HG03565 (cell line): ENCODE measurements around the gene VAV3.
"Not testable (repeated sequence)": the region's sequence is repeated elsewhere in the genome, so short reads cannot be mapped to it uniquely, and the experiment has no call there.

ENCODE experiments used
- ATAC-seq: cut with Tn5 transposase; IDR thresholded peaks from one replicate; pipeline ENCODE4 v1.9.1; 2021; ENCODE audit warnings: mild to moderate bottlenecking, moderate library complexity; ENCODE audit not compliant: unreplicated experiment

VAV3 gene

DNA sequence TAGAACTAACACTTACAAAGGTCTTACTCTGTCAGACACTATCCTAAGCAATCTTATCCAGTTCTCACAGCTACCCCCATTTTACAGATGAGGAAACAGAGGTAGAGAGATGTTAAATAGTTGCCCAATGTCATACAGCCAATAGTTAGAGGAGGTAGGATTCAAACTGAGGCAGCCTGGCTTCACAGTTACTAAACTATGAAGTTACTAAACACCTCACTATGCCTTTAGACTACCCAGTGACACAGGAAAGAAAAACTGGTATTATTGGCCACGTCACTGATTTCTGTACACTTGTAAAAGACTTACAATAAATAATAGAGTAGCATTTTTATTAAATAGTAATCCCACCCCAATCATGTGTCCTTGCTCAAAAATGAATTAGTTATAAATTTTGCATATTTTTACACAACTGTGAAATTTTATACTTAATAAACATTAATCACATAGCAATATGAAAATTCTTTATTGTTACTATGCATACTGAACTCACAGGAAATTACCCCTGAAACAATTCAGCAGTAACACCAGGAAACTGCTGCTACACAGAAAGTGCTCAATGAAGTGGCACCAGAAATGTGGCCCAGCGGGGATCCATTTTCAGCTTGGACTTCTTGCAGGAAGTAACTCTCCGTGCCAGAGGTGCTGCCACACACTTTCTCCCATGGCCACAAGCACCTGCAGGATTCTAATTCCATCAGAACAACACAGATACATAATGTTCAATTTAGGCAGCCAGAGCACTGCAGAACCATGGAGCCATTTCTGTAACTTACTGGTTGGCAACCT, 69.4 kb downstream of the VAV3 start:
- ATAC-seq: no peak

DNA sequence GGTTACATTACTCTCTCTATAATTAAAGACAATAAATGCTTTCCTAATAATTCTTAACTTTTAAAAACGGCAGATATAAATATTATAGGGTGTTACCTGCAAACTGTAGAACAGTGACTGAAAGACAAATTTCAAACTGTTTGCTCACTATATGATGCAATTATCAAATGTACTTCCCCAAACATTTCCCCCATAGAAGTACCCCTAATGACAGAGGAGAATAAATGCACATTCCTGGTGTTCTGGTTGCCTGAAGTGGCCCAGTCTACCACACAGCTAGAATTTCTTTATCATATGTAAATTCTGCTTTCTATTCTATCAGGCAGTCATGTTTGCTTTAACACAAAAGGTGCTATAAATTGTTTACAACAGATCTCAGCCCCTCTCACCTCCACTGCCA, 70.4 kb downstream of the VAV3 start:
- ATAC-seq: no peak

DNA sequence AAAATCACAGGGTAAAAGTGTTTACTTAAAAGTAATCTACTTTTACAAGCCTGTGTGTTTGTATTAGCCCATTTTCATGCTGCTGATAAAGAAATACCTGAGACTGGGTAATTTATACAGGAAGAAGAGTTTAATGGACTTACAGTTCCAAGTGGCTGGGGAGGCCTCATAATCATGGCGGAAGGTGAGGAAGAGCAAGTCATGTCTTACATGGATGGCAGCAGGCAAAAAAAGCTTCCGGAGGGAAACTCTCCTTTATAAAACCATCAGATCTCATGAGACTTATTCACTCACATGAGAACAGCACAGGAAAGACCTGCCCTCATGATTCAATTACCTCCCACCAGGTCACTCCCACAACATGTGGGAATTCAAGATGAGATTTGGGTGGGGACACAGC, 71.6 kb downstream of the VAV3 start:
- ATAC-seq: not testable (repeated sequence)

DNA sequence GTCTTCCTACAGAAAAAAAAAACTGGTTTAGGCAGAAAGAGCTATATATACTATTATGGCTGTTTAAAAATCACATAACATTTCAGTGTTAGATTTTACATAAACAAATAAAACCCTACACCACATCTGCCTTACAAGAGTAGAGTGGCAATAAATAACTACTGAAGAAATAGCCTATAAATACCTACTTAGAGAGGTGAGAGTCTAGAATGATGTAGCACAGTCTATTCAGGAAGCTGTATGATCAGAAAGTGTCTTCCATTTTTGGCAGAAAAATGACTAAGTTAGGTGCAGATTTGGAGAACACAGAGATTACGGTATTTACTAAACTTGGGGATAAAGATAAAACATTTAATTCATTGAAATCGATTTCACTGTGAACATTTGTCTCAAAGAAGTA, 75.5 kb downstream of the VAV3 start:
- ATAC-seq: no peak

DNA sequence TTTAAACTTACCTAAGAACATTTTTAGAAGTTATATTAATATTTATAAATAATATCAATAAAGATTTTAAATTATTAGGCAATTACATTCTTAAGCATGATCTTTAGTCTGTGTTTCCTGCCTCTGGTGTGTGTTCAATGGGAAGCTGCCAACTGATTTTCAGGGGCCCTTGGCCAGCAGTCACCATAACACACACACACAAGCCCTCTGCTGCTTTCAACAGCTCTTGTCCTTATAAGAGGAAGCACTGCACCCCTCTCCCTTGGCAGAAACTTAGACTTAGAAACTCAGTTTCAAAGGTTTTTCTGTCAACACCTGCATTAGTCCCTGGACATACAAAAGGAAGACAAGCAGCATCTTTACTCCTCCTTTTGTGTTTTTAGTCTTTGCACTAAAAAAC, 81.4 kb downstream of the VAV3 start:
- ATAC-seq: no peak

DNA sequence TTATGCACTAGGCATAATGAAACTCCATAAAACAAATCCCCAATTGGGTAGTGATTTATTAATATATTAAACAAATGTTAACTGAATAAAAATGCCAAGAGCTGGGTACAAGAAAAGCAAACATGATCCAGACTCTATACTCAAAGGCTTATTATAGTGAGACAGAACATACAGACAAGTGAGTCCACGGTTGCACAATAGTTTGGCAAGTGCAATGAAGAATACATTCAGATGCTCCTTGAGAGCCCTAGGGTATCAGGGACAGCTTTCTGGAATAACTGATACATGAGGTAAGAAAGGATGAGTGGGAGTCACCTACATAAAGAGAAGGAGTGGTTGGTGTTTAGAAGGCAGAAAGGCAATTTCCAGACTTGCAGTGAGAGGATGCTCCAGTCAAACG, 85.1 kb downstream of the VAV3 start:
- no peak for ATAC-seq

DNA sequence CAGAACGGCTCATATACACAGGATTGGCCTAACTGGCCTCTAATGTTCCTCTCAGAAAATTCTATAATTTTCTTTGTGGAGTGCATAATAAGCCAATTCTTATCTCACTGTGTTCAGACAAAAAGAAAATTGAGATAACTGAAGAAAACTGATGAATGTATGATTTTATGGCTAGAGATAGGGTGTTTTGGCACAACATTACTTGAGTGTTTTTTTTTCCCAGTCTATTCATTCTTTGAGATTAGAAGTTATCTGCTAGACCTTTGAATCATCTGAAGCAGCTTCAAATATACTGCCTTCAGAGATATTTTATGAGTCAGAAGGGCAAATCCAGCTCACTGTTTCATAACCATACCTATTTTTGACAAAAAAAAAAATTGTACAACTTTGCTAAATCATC, 85.6 kb downstream of the VAV3 start:
- ATAC-seq: no peak

DNA sequence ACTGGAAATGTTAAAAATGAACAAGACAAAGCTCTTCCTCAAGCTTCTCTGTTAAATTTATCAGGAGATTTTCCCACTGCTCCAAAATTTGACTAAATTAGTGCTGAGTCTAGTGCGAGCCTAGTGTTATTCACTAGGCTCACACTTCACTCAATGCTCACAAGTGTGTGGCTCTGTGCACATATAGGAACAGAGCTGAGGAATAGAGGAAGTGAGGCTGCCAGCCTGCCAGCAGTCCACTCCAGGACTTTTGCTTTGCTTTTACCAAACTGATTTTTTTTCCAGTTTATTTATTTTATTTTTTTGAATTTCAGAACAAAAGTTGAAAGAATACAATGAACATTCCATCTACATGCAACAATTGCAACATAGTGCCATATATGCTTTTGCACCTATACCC, 87.2 kb downstream of the VAV3 start:
- ATAC-seq: no peak

DNA sequence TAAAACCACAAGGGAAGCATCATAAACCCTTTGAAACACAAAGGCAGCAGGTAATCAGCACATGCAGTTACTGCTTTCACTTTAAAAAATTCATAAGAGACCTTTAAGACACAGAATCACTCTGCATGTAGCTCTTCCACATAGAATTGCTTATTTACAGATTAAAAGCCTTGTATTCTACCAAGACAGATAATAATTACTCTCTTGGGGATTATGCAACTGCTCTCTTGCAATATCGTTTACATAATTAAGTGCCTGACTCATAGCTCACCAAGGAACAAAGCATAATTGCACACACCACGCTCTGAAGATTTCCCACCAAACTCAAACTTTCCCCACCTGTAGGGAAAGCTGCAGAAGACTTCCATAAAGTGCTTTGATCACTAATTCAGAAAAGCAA, 87.9 kb downstream of the VAV3 start:
- ATAC-seq: no peak

DNA sequence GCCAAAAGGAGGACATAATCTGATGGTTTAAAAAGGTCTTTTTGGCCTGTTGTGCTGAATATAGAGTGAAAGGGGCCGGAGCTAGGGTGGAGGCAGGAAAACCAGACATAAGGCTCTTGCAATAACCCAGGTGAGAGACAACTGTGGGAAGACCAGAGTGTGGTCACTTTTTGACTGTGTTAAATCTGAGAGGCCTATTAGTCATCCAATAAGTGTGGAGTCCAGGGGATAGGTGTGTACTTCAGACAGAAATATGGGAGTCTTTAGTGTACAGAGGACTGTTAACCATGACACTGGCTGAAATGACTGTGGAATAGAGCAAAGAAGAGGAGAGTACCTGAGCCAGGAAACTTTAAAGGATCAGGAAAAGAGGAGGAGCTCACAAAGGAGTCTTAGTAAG, 89.3 kb downstream of the VAV3 start:
- no peak for ATAC-seq

DNA sequence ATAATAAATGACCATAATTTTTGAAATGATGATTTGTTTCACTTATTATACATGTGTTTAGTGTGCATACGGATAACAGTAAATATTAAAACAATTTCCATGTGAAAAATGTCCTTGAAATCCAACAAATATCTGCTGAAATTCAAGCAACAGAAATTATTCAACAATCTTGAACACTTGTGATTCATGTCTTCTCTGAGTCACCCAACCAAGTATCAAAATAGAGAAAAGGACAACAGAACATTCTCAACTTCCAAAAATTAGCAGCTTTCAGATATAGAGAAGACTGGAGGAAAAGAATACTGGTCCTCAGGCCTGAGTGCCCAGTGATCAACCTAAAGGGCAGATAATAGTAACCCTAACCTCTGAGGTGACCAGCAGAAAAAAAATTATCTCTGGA, 90.8 kb downstream of the VAV3 start:
- ATAC-seq: no peak

DNA sequence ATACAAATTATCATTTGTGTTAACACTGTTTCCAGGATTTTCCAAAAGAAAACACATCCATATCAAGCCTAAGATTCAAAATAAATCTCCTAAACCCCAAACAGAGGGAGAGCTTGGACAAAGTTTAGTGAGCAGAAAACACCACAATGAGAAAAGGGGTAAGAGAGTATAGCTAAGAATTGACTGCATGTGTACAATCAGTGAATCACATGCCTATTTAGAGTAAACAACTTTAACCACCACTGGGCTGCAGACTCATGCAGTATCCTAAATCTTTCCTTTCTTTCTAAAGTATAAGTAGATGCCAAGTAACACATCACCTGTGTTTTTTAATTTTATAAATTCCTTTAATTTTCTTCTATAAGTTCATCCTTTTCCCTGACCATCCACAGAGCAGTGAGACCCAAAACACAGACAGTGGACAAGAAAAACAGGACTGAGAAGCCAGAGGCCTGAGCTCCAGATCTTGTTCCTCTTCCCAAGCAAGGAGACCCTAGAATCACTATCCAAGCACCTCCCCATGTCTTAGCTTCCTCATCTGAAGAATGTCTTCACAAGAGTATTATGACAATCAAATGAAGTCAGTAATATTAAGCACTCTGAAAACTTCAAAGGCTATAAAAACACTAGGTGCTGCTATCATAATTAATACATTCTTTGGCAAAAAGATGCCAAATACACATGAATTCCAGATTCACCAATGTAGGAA, 93.1 kb downstream of the VAV3 start:
- no peak for ATAC-seq

DNA sequence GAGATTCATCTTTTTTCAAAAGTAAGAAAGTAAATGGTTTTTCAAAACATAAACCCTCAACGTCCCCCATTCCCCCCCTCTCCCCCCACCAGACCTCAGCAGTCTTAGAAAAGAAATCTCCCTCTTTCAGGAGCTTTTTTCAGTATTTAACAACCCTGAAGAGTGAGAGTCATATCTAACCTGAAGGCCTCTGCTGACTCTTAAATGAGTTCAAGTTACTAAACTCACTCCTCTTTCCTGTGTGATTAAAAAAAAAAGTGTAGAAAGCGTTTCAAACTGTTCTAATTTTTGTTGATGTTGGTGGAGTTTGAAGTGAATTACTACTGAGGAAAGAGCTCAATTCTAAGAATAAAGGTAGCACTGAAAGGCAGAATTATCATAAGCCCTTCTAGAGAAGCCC, 93.7 kb downstream of the VAV3 start:
- ATAC-seq: no peak

DNA sequence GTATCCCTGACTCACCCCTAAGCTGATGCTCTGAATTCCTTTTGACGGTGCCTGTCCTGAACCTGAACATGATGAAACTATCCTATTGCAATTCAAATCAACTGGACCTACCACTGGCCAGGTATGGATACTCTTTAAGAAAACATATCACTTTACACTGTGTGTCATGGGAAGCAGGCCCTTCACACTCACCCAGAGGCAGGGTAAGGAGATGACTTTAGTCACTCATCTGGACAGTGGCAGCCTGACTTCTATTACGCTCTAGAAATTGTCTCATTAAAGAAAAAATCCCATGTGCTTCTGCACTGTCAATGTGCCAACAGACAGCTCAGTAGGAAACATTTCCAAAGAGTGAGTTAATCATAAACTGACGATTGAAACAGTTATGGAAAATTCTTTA, 94.3 kb downstream of the VAV3 start:
- no peak for ATAC-seq

DNA sequence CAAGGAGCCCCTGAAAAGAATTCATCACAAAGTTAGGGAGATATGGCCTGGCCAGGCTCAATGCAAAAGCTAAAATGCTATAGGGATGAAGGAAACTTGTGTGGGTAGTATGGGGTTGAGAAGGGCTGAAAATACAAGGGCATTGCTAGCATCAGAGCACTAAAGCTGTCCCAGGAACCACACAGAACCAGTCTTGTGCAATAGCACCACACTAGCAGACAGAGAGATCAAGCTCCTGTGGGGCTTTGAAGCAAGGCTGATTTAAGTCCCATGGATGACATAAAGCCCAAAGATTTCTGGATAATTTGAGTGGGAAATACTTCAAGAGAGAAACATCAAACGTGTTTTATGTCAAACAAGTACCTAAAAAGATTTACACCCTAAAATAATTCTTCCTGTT, 97.1 kb downstream of the VAV3 start:
- ATAC-seq: no peak

DNA sequence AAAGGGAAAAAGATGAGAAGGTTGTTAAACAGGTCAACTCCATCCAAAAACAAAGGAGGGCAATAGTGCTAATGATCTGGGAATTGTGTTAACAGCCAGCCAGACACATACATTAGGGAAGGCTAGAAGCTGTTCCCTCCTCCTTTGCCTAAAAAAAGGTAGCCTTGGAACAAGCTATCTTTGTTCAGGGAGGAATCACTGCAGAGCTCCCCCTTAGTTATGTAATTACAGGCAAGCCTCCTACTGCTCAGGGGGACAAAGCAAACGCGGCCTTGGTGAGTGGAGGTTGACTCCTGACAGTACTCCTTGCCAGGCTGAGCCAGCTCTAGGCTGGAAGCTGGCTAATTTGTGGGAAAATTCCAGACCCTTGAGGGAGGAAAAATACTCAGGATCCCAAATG, 97.6 kb downstream of the VAV3 start:
- no peak for ATAC-seq

DNA sequence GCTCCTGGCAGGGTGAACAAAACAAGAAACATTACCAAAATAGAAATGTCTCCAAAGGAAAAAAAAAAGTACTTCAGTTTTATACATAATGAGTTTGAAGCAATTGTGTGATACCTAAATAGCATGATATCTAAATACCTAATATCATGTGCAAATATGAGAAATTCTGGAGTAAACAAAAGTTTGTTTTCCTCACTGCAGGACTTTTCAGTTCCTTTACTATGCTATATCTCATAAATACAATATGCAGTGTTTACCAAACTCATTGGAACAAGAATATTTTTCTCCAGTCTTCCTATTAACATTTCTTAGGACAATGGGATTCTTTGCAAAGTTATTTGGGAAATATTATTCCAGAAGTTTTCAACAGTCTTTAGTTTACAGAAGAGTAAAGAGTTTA, 98.1 kb downstream of the VAV3 start:
- no peak for ATAC-seq

DNA sequence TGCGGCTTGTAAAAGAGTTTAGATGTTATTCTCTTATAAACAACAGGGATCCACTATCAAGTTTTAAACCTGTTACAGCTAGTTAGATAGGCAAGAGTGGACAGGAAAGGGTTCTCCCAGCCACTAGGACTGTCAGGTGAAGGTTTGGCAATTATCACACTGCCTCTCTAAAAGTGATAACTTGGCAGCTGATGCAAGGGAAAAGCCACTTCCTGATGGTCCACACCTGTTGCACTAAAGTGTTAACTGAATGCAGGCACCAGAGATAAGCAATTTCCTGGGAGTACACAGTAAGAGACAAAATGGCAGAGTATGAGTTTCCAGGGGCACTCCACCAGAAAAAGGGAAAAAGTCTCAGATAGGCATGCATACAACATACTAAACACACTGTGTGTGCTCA, 99.4 kb downstream of the VAV3 start:
- ATAC-seq: no peak

DNA sequence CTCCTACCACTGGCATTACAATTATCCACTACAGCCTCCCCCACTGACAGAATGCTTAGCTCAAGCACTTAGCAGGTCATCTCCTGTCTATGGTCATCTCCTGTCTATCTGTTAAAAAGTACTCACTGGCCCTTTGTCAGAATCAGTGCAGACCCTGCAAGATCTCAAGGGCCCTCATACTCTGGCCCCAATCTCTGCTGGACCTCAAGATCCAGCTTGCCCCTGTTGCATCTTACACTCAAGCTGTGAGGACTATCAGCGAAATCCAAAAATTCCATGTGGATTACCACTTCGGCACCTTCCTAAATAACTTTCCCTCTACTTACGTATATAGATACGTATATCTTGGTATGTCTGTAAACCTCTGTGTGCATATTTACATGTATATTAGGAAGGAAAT, 101.6 kb downstream of the VAV3 start:
- no peak for ATAC-seq

DNA sequence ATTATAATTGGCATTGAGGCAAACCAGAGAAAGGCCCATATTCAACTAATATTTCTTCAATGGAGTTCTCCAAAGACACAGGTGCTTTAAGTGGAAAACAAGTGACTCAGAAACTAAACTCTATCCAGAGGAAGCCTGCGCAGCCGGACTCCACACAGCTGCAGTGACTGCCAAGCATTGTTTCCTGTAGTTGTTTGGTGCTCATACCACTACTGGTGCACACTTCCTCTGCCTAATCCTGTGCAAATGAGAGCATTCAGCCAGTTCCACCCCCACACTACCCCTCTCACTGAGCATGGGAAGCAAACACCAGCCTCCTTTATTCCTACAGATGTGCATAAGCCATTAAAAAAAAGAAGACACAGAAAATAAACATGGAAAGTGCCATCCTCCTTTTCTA, 102.9 kb downstream of the VAV3 start:
- no peak for ATAC-seq

DNA sequence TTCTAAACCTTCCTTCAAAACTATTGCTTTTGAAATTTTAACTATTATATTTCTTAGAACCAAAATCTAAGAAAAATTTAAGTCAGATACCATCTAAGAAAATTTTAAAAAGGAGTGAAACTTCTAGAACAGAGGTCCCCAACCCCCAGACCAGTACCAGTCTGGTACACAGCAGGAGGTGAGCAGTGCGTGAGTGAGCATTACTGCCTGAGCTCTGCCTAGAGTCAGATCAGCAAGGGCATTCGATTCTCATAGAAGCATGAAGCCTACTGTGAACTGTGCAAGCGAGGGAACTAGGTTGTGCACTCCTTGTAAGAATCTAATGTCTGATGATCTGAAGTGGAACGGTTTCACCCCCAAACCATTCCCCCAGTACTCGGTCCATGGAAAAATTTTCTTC, 106.7 kb downstream of the VAV3 start:
- no peak for ATAC-seq

DNA sequence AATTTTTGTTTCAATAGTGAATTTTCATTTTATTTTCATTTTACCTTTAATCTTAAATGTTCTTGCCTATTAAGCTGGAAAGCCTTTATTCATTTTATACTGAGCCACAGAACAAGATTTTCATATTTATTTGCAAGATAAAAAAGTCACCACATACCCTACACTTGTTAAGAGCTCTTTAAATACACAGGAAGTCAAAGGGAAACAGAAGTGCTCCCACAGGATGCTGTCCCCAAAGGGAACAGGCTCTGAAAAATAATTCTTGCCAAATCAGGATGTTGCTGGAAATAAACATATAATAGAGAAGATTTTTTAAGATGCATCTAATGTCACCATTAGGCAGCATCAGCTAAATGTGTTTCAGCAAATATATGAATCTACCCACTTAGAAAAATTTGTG, 113.6 kb downstream of the VAV3 start:
- ATAC-seq: no peak
